Measurements from ENCODE around the gene RPL31. TPM values are rescaled to one million over a fixed set of nuclear protein-coding genes. Genes with fewer than 3 reads are reported as not detected.

Gene RPL31
- total RNA-seq, 1 experiment from 2014 or later = 865 TPM

- peaks cover under 1% of the 10 kb centered on the region for H3K36me3 ChIP-seq (replicated peaks; ENCODE audit: control insufficient read depth, insufficient read depth, low read length)
- no peak overlapping the region for H3K4me3 ChIP-seq (ENCODE audit: insufficient read depth, low read depth, low read length)
- DNase-seq = no peak
- H3K27me3 ChIP-seq (ENCODE audit: control insufficient read depth, insufficient read depth, low read length) = 0 out of 2 replicates have a peak, but pooled peaks cover 1% of the 10 kb centered on the region
These were observed 4.4 kb upstream of the RPL31 start for GRCh38 chr2:100997509-100998234.

DNA sequence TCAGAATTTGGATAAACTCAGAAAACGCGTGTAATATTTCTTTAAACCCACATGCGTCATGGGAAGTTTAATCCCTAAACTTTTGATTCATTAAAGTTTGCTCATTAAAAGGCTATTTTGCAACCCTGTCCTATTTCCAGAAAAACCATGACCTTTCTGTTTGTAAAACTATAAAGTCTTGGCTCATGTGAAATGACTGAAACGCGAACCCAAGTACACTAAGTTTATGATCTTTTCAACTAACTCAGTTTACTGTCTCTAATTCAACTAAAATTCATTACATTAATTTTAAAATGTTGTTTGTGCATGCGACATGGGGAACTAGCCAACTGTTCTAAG lies 3.9 kb upstream of the RPL31 start:
- H3K4me3 ChIP-seq (ENCODE audit: insufficient read depth, low read depth, low read length) = no peak overlapping the region
- no peak for DNase-seq
- peaks cover 2% of the 10 kb centered on the region for H3K36me3 ChIP-seq (replicated peaks; ENCODE audit: control insufficient read depth, insufficient read depth, low read length)
- H3K27me3 ChIP-seq (ENCODE audit: control insufficient read depth, insufficient read depth, low read length) = 0 out of 2 replicates have a peak, but pooled peaks cover 1% of the 10 kb centered on the region

DNA sequence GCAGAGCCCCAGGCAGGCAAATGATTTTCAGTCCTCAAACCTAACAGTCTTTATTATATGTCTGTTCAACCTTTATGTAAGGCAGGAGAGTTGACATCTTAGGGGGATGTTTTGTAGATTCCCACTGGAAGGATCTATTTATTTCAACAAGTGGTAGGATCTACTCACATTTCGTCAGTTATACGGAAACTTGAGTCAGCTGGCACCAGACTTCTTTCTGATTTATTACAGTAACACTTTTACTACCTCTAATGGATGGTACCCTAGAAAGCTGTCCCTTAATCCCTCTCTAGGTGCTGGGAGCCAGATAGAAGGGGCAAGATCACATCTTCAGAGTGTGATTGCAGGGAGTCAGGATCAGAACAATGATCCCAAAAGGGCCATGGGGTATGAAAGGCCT lies 2.1 kb upstream of the RPL31 start:
- peaks cover 20% of the 10 kb centered on the region for H3K36me3 ChIP-seq (replicated peaks; ENCODE audit: control insufficient read depth, insufficient read depth, low read length)
- no peak for DNase-seq
- H3K4me3 ChIP-seq (ENCODE audit: insufficient read depth, low read depth, low read length) = no peak overlapping the region
- H3K27me3 ChIP-seq (ENCODE audit: control insufficient read depth, insufficient read depth, low read length) = 0 out of 2 replicates have a peak, but pooled peaks cover 1% of the 10 kb centered on the region

DNA sequence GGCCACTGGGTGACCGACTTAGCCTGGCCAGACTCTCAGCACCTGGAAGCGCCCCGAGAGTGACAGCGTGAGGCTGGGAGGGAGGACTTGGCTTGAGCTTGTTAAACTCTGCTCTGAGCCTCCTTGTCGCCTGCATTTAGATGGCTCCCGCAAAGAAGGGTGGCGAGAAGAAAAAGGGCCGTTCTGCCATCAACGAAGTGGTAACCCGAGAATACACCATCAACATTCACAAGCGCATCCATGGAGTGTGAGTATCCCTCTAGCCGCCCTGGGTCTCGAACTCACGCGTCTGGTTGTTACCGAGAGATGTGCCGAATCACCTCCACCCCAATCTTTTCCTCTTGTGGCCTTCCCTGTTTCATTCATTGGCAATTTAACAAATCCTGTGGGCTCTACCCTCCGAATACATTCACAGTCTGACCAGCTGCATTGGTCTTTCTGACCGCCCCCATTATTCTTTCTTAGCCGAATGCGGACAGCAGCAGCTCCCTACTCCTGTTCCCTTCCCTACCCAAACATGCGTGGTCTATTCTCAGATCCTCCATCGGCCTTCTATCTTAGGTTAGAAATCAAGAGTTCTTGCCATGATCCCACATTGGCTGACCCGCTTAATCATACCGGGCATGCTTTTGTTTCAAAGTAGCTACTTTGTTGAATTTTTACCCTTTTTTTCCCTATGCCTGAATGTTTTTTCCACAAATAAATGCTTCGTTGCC lies 631 bp downstream of the RPL31 start:
- H3K36me3 ChIP-seq (replicated peaks; ENCODE audit: control insufficient read depth, insufficient read depth, low read length) = peaks cover 38% of the 10 kb centered on the region
- H3K27me3 ChIP-seq (ENCODE audit: control insufficient read depth, insufficient read depth, low read length) = 0 out of 2 replicates have a peak, but pooled peaks cover 1% of the 10 kb centered on the region
- no peak for DNase-seq
- peak overlapping the region; percentile 96 for H3K4me3 ChIP-seq (ENCODE audit: insufficient read depth, low read depth, low read length)

- H3K36me3 ChIP-seq (replicated peaks; ENCODE audit: control insufficient read depth, insufficient read depth, low read length) = peaks cover 41% of the 10 kb centered on the region
- no peak for DNase-seq
- peak overlapping the region; percentile 96 for H3K4me3 ChIP-seq (ENCODE audit: insufficient read depth, low read depth, low read length)
- H3K27me3 ChIP-seq (ENCODE audit: control insufficient read depth, insufficient read depth, low read length) = 0 out of 2 replicates have a peak, but pooled peaks cover 1% of the 10 kb centered on the region
These were observed 1.2 kb downstream of the RPL31 start for GRCh38 chr2:101003278-101003775.

GRCh38 chr2:101004620-101005325 lies 2.7 kb downstream of the RPL31 start:
- DNase-seq = no peak
- peaks cover 41% of the 10 kb centered on the region for H3K36me3 ChIP-seq (replicated peaks; ENCODE audit: control insufficient read depth, insufficient read depth, low read length)
- no peak overlapping the region for H3K4me3 ChIP-seq (ENCODE audit: insufficient read depth, low read depth, low read length)
- 0 out of 2 replicates have a peak, but pooled peaks cover 1% of the 10 kb centered on the region for H3K27me3 ChIP-seq (ENCODE audit: control insufficient read depth, insufficient read depth, low read length)

DNA sequence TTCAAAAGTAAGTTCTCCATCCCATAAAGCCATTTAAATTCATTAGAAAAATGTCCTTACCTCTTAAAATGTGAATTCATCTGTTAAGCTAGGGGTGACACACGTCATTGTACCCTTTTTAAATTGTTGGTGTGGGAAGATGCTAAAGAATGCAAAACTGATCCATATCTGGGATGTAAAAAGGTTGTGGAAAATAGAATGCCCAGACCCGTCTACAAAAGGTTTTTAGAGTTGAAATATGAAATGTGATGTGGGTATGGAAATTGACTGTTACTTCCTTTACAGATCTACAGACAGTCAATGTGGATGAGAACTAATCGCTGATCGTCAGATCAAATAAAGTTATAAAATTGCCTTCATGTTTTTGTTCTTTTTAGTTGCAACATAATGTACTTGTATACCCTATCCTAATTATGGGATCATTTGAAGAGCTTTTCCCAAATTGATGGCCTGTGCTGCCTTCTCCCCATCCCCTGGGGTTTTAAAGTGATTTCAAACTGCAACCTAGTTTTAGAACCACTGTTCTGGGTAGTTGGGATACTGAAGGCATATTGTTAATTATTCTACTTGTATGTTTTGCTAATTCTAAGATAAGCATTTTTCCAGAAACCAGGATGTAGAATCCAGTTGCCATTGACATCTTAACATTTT lies 4.1 kb downstream of the RPL31 start:
- H3K27me3 ChIP-seq (ENCODE audit: control insufficient read depth, insufficient read depth, low read length) = 0 out of 2 replicates have a peak, but pooled peaks cover 1% of the 10 kb centered on the region
- H3K4me3 ChIP-seq (ENCODE audit: insufficient read depth, low read depth, low read length) = no peak overlapping the region
- no peak for DNase-seq
- peaks cover 41% of the 10 kb centered on the region for H3K36me3 ChIP-seq (replicated peaks; ENCODE audit: control insufficient read depth, insufficient read depth, low read length)

GRCh38 chr2:101007415-101008345 lies 5.6 kb downstream of the RPL31 start:
- DNase-seq = no peak
- H3K4me3 ChIP-seq (ENCODE audit: insufficient read depth, low read depth, low read length) = no peak overlapping the region
- peaks cover 40% of the 10 kb centered on the region for H3K36me3 ChIP-seq (replicated peaks; ENCODE audit: control insufficient read depth, insufficient read depth, low read length)
- no peaks in the 10 kb centered on the region for H3K27me3 ChIP-seq (ENCODE audit: control insufficient read depth, insufficient read depth, low read length)

DNA sequence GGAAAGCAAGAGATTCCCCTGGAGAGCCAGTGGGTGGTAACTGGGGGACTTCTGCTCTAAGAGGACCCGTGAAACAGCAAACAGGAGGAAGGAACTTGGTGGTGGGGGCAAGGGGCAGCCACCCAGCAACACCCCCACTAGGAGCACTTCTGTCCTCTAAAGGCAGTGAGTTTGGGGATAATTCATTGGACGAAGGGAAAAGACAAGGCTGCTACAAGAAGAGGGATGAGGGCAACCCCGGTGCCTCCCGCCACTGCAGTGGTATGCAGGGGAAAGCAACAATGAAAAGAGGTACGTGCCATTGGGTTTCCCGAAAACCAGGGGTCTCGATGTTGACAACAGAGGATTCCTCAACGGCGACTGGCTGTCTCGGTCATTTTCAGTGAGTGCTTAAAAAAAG lies 9.1 kb downstream of the RPL31 start:
- Histone ChIP-seq H3K27me3 (ENCODE audit: control insufficient read depth, insufficient read depth, low read length) (no peaks in the 10 kb centered on the region), H3K4me3 (ENCODE audit: insufficient read depth, low read depth, low read length) (no peak overlapping the region), H3K36me3 (replicated peaks; ENCODE audit: control insufficient read depth, insufficient read depth, low read length) (peaks cover 15% of the 10 kb centered on the region)
- no peak for DNase-seq

- peaks cover 11% of the 10 kb centered on the region for H3K36me3 ChIP-seq (replicated peaks; ENCODE audit: control insufficient read depth, insufficient read depth, low read length)
- no peak overlapping the region for H3K4me3 ChIP-seq (ENCODE audit: insufficient read depth, low read depth, low read length)
- no peak for DNase-seq
- no peaks in the 10 kb centered on the region for H3K27me3 ChIP-seq (ENCODE audit: control insufficient read depth, insufficient read depth, low read length)
These were observed 10.1 kb downstream of the RPL31 start for GRCh38 chr2:101012054-101012705.

DNA sequence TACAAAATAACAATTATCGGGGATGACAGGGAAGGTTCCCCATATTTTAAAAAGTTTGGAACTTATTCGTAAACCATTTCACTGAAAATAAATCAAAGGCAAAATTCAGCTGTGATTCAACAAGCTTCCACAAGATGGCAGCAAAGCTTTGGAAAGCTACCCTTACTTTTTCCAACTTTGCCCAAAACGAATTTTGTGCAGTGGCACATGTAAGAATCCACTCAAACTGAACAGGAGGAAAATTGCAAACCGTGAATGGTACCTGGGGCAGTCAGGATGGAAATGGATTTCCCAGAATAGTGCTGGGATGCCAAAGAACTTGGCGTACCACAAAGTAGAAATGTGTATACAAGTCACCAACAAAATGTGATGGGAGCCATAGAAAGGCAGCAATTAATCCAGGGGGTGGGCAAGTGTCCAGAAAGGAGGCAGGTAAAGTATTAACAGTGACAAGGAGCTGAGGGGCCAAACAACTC lies 10.7 kb downstream of the RPL31 start:
- H3K4me3 ChIP-seq (ENCODE audit: insufficient read depth, low read depth, low read length) = no peak overlapping the region
- H3K36me3 ChIP-seq (replicated peaks; ENCODE audit: control insufficient read depth, insufficient read depth, low read length) = peaks cover 10% of the 10 kb centered on the region
- H3K27me3 ChIP-seq (ENCODE audit: control insufficient read depth, insufficient read depth, low read length) = no peaks in the 10 kb centered on the region
- DNase-seq = no peak

DNA sequence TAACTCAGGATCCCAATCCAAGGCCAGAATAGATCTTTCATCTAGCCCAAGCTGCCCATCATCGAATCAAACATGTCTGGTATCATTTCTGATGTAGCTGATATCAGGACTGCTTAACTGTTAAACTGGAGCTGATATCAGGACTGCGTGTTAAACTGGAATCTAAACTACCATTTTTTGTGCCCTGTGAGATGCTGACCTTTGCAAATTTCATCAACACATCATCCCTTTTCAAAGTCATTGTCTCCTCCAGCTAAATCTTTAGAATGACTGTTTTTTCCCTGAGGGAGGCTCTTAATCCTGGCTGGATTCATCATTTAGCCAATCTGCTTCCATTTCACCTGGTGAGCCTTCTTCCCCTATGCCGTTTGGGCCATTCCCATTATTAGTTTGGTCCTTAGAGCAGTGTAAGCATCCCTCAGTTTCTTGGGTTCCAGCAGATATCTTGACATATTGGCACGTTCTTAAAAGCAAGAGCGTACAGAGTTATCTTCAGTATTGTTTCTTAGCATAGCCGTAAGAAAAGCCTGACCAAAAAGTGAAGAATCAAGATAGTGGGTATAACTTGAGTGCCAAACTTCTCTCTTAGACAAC lies 12.3 kb downstream of the RPL31 start:
- no peak for DNase-seq
- H3K27me3 ChIP-seq (ENCODE audit: control insufficient read depth, insufficient read depth, low read length) = no peaks in the 10 kb centered on the region
- peaks cover 12% of the 10 kb centered on the region for H3K36me3 ChIP-seq (replicated peaks; ENCODE audit: control insufficient read depth, insufficient read depth, low read length)
- no peak overlapping the region for H3K4me3 ChIP-seq (ENCODE audit: insufficient read depth, low read depth, low read length)

DNA sequence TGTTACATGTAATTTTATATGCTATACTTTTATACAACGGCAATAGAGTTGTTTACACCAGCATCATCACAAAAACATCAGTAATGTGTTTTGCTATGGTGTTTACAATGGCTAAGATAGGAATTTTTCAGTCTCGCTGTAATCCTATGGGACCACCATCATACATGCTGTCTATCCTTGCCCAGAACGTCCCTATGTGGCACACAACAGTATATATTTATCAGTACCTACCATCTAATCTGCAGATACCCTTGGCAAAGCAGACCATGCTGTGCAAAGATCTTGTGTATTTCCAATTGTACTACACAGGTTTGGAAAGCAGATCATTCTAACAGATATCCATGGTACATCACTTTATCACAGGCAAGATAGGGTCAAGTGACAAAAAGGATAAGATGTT lies 15.3 kb downstream of the RPL31 start:
- Histone ChIP-seq H3K4me3 (ENCODE audit: insufficient read depth, low read depth, low read length) (no peak overlapping the region), H3K27me3 (ENCODE audit: control insufficient read depth, insufficient read depth, low read length) (no peaks in the 10 kb centered on the region), H3K36me3 (replicated peaks; ENCODE audit: control insufficient read depth, insufficient read depth, low read length) (peaks cover 22% of the 10 kb centered on the region)
- DNase-seq = no peak

Data from H7 (cell line).